ENCODE data around the gene DENND4B. TPM values are rescaled to one million over a fixed set of nuclear protein-coding genes. Genes with fewer than 3 reads are reported as not detected.

Gene DENND4B
- polyA plus RNA-seq, 1 of the 3 experiments (the other 2 are of a cell fraction), result 29.6 TPM

DNA sequence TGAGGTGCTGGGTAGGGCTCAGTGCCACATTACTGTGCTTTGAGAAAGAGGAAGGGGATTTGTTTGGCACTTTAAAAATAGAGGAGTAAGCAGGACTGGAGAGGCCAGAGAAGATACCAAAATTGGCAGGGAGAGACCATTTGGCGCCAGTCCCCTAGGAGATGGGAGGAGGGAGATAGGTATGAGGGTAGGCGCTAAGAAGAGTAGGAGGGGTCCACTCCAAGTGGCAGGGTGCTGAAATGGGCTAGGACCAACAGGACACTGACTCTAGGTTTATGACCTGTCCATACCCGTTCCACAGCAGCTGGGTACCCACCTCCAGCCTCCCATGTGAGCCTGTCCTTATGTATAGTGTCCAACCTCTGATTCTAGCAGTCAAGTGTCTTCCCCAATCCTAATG is 12.9 kb upstream of the DENND4B start:
- CTCF ChIA-PET, result interaction anchor here (5.9 to 8.6 kb wide), 2 partner anchors 13 to 27 kb away, joined by 50 to 51 read pairs; partner anchors contain the start of genes DENND4B and RAB13
- Histone ChIP-seq H2AFZ (ENCODE audit: low read depth) (no peak overlapping the region), H3K4me3 (ENCODE audit: low read depth in 2 of 2, low read length in 1 of 2) (no peak overlapping the region), H3F3A (replicated peaks; ENCODE audit: insufficient read depth) (peaks cover 19% of the 10 kb centered on the region), H3K9ac (no peak overlapping the region), H3K9me2 (no peaks in the 10 kb centered on the region), H3K4me2 (no peak overlapping the region), H3K27ac (ENCODE audit: low read depth in 2 of 2, low read length in 1 of 2) (peak overlapping the region in 1 of 2 experiments; percentile 77; a peak in 2 of 4 replicates), H3K79me2 (ENCODE audit: insufficient read depth) (peaks cover 69% of the 10 kb centered on the region), H4K20me1 (ENCODE audit: insufficient read depth) (peaks cover 33% of the 10 kb centered on the region), H3K27me3 (ENCODE audit: insufficient read depth) (no peaks in the 10 kb centered on the region), H3K9me3 (no peaks in the 10 kb centered on the region), H3K36me3 (replicated peaks in 1 of 2; ENCODE audit: control insufficient read depth in 1 of 2, insufficient read depth in 2 of 2, low read length in 1 of 2) (peaks cover 12 to 20% of the 10 kb centered on the region in 2 experiments), H3K4me1 (ENCODE audit: control insufficient read depth in 1 of 2, insufficient read depth in 2 of 2, low read depth in 1 of 2, low read length in 1 of 2) (peaks cover 5 to 56% of the 10 kb centered on the region in 2 experiments; a peak in 3 of 4 replicates)
- TF ChIP-seq EP300 (IDR thresholded peaks at IDR 0.05; ENCODE audit: borderline replicate concordance in 1 of 2, low read depth in 1 of 2, low read length in 1 of 2) (no peak), JUND (IDR thresholded peaks at IDR 0.05) (no peak), GABPA (IDR thresholded peaks at IDR 0.05; ENCODE audit: low read depth) (no peak), TCF12 (IDR thresholded peaks at IDR 0.05) (no peak), NFIC (IDR thresholded peaks at IDR 0.05; ENCODE audit: borderline replicate concordance) (no peak), FOSL2 (IDR thresholded peaks at IDR 0.05; ENCODE audit: borderline replicate concordance, low read depth) (no peak), MEF2A (IDR thresholded peaks at IDR 0.05; ENCODE audit: borderline replicate concordance, low read depth) (no peak), ELF1 (IDR thresholded peaks at IDR 0.05) (no peak), RAD21 (IDR thresholded peaks at IDR 0.05; ENCODE audit: low read length) (no peak), SIN3A (IDR thresholded peaks at IDR 0.05; ENCODE audit: borderline replicate concordance, low read depth, low read length) (no peak), YY1 (IDR thresholded peaks at IDR 0.05; ENCODE audit: low read depth) (no peak), POLR2AphosphoS5 (IDR thresholded peaks at IDR 0.05; ENCODE audit: low read depth, low read length) (no peak), RFX5 (IDR thresholded peaks at IDR 0.05; ENCODE audit: low read length) (no peak), NRF1 (IDR thresholded peaks at IDR 0.05; ENCODE audit: low read depth, low read length) (no peak)
- TF ChIP-seq, protein P1, sequence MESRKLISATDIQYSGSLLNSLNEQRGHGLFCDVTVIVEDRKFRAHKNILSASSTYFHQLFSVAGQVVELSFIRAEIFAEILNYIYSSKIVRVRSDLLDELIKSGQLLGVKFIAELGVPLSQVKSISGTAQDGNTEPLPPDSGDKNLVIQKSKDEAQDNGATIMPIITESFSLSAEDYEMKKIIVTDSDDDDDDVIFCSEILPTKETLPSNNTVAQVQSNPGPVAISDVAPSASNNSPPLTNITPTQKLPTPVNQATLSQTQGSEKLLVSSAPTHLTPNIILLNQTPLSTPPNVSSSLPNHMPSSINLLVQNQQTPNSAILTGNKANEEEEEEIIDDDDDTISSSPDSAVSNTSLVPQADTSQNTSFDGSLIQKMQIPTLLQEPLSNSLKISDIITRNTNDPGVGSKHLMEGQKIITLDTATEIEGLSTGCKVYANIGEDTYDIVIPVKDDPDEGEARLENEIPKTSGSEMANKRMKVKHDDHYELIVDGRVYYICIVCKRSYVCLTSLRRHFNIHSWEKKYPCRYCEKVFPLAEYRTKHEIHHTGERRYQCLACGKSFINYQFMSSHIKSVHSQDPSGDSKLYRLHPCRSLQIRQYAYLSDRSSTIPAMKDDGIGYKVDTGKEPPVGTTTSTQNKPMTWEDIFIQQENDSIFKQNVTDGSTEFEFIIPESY (IDR thresholded peaks at IDR 0.05; ENCODE audit: borderline replicate concordance, low read depth), result no peak
- TF ChIP-seq, protein P2, sequence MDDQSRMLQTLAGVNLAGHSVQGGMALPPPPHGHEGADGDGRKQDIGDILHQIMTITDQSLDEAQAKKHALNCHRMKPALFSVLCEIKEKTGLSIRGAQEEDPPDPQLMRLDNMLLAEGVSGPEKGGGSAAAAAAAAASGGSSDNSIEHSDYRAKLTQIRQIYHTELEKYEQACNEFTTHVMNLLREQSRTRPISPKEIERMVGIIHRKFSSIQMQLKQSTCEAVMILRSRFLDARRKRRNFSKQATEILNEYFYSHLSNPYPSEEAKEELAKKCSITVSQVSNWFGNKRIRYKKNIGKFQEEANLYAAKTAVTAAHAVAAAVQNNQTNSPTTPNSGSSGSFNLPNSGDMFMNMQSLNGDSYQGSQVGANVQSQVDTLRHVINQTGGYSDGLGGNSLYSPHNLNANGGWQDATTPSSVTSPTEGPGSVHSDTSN (IDR thresholded peaks at IDR 0.05), result no peak
- DNase-seq, result no peak
- POLR2A ChIA-PET, result interaction anchor here (0.8 to 4.4 kb wide), 2 partner anchors 8 to 18 kb away, joined by 3 to 32 read pairs; partner anchors contain the start of genes CREB3L4 and JTB
- WGBS (ENCODE audit: low lambda C conversion rate), result 95% methylated on average over 2 of the region's 3 CpGs

GRCh38 chr1:153958961-153959260 is 12.4 kb upstream of the DENND4B start:
- Histone ChIP-seq H4K20me1 (ENCODE audit: insufficient read depth) (peaks cover 38% of the 10 kb centered on the region), H3K9me3 (no peaks in the 10 kb centered on the region), H3K4me3 (ENCODE audit: low read depth in 2 of 2, low read length in 1 of 2) (no peak overlapping the region; a peak in 1 of 4 replicates), H3F3A (replicated peaks; ENCODE audit: insufficient read depth) (peaks cover 15% of the 10 kb centered on the region), H3K36me3 (replicated peaks in 1 of 2; ENCODE audit: control insufficient read depth in 1 of 2, insufficient read depth in 2 of 2, low read length in 1 of 2) (peaks cover 12 to 26% of the 10 kb centered on the region in 2 experiments), H3K79me2 (ENCODE audit: insufficient read depth) (peaks cover 69% of the 10 kb centered on the region), H3K4me1 (ENCODE audit: control insufficient read depth in 1 of 2, insufficient read depth in 2 of 2, low read depth in 1 of 2, low read length in 1 of 2) (peaks cover 5 to 55% of the 10 kb centered on the region in 2 experiments; a peak in 3 of 4 replicates), H3K27me3 (ENCODE audit: insufficient read depth) (no peaks in the 10 kb centered on the region), H3K9me2 (no peaks in the 10 kb centered on the region), H3K27ac (ENCODE audit: low read depth in 2 of 2, low read length in 1 of 2) (peak overlapping the region; percentile 25 to 77; a peak in 3 of 4 replicates), H3K4me2 (peak overlapping the region; percentile 38; the same call in 1 of the 2 replicates), H2AFZ (ENCODE audit: low read depth) (no peak overlapping the region), H3K9ac (no peak overlapping the region)
- CTCF ChIA-PET, result interaction anchor here (0.9 to 8.6 kb wide), 3 partner anchors 8 to 27 kb away, joined by 5 to 51 read pairs (median 50); partner anchors contain the start of genes DENND4B and RAB13
- no peak for DNase-seq
- POLR2A ChIA-PET, result interaction anchor here (0.8 to 4.4 kb wide), 7 partner anchors 8 to 93 kb away, joined by 3 to 32 read pairs (median 4); partner anchors contain the start of genes CREB3L4, DENND4B, GATAD2B and JTB
- WGBS (ENCODE audit: low lambda C conversion rate), result 33% methylated on average over 4 of the region's 4 CpGs
- TF ChIP-seq FOXJ3 (CRISPR knock-in tag; IDR thresholded peaks at IDR 0.05) (no peak), JUND (IDR thresholded peaks at IDR 0.05) (no peak), EZH2phosphoT487 (IDR thresholded peaks at IDR 0.05; ENCODE audit: borderline replicate concordance, low read depth) (no peak), RCOR1 (IDR thresholded peaks at IDR 0.05; ENCODE audit: low read length) (no peak), ELF1 (IDR thresholded peaks at IDR 0.05) (no peak), IRF3 (IDR thresholded peaks at IDR 0.05; ENCODE audit: low read depth, low read length) (no peak), MEF2A (IDR thresholded peaks at IDR 0.05; ENCODE audit: borderline replicate concordance, low read depth) (no peak), MXI1 (IDR thresholded peaks at IDR 0.05; ENCODE audit: low read depth, low read length) (no peak), RXRA (IDR thresholded peaks at IDR 0.05; ENCODE audit: borderline replicate concordance, low read depth) (no peak), SMC3 (IDR thresholded peaks at IDR 0.05; ENCODE audit: low read depth, low read length) (no peak), USF1 (IDR thresholded peaks at IDR 0.05; ENCODE audit: borderline replicate concordance, low read depth) (no peak)
- TF ChIP-seq, protein P3, sequence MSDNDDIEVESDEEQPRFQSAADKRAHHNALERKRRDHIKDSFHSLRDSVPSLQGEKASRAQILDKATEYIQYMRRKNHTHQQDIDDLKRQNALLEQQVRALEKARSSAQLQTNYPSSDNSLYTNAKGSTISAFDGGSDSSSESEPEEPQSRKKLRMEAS (IDR thresholded peaks at IDR 0.05; ENCODE audit: low read depth), result no peak

Data from SK-N-SH (cell line).